HepG2 (cell line): ENCODE results near the gene ANKS3. TPM values are rescaled to one million over a fixed set of nuclear protein-coding genes. Genes with fewer than 3 reads are reported as not detected.

Experiments used
- ATAC-seq: fragments of 200-7000 bp; cut with Tn5 transposase; 3 replicates; pipeline ENCODE4 v1.9.1; 2020; ENCODE audit warnings: mild to moderate bottlenecking, moderate library complexity
- BruUV-seq: library from RNA; stranded (reverse); fragments of 400-500 nt; replicated peaks from 2 replicates; lab custom pipeline; 2021; lab: Mats Ljungman, UMichigan
- CTCF ChIA-PET: fragments of 300-600 bp; formaldehyde crosslinking; extraction: SDS; loops from one replicate; lab custom pipeline; 2021; ENCODE audit warnings: low total read pairs, inconsistent platforms, low intra/inter-chr PET ratio; lab: Yijun Ruan, JAX
- POLR2A ChIA-PET: fragments of 350-600 bp; sonication (Branson Sonifier 250); formaldehyde crosslinking; loops from one replicate; lab custom pipeline; 2020; ENCODE audit warnings: antibody characterized with exemption, inconsistent platforms; lab: Yijun Ruan, JAX
- DNase-seq: peaks from one replicate; pipeline ENCODE4 v3.0.0-alpha.2; 2015; ENCODE audit warnings: low spot score
- FAIRE-seq: peaks from 3 replicates; lab custom pipeline; 2011; peaks lifted over from hg19 to GRCh38; lab: Jason Lieb, UNC
- H2AFZ ChIP-seq: one replicate; pipeline ENCODE4 v1.6.1; 2011; ENCODE audit warnings: low read length, inconsistent platforms
- H3K27ac ChIP-seq: fragments of 300-600 bp; 3 replicates; pipeline ENCODE4 v1.8.0; 2011; ENCODE audit warnings: mixed run types, mild to moderate bottlenecking, mixed read lengths, low read length, inconsistent platforms; ENCODE audit not compliant: insufficient read depth; ENCODE audit errors: extremely low read length
- H3K27me3 ChIP-seq, 2 experiments: fragments of 200-600 bp in 1 of 2; 2 replicates in 1 of 2; 3 replicates in 1 of 2; pipeline versions ENCODE4 v1.6.0 to v1.8.0; 2011; ENCODE audit warnings: low read length in 2 of 2, mild to moderate bottlenecking in 2 of 2, moderate library complexity in 2 of 2, inconsistent platforms in 1 of 2; ENCODE audit not compliant: insufficient read depth in 2 of 2, control insufficient read depth in 1 of 2
- H3K36me3 ChIP-seq, 2 experiments: fragments of 200-600 bp in 1 of 2; replicated peaks in 1 of 2; 2 replicates in 1 of 2; 3 replicates in 1 of 2; pipeline versions ENCODE4 v1.5.1 to v1.8.0; 2011; ENCODE audit warnings: low read length in 2 of 2, inconsistent platforms in 1 of 2; ENCODE audit not compliant: insufficient read depth in 2 of 2, control insufficient read depth in 1 of 2
- H3K4me1 ChIP-seq: 2 replicates; pipeline ENCODE4 v1.5.1; 2012; ENCODE audit warnings: low read length, inconsistent platforms; ENCODE audit not compliant: insufficient read depth
- H3K4me2 ChIP-seq: 2 replicates; pipeline ENCODE4 v1.6.0; 2011; ENCODE audit warnings: low read depth, low read length, inconsistent platforms
- H3K4me3 ChIP-seq, 3 experiments: fragments of 200-600 bp in 1 of 3; sonication (generic), shearing (Covaris generic) in 1 of 3; replicated peaks in 1 of 3; 2 replicates each; pipeline ENCODE4 v1.5.1; 2011 to 2016; ENCODE audit warnings: low read length in 3 of 3, inconsistent platforms in 2 of 3, low read depth in 2 of 3, mild to moderate bottlenecking in 2 of 3, control low read depth in 1 of 3, mixed read lengths in 1 of 3; ENCODE audit not compliant: insufficient read depth in 1 of 3
- H3K79me2 ChIP-seq: one replicate; pipeline ENCODE4 v1.6.1; 2011; ENCODE audit warnings: low read length, inconsistent platforms; ENCODE audit not compliant: insufficient read depth
- H3K9ac ChIP-seq: 2 replicates; pipeline ENCODE4 v1.6.0; 2011; ENCODE audit warnings: mild to moderate bottlenecking, low read depth, low read length, inconsistent platforms; ENCODE audit not compliant: insufficient read depth
- H3K9me3 ChIP-seq: 2 replicates; pipeline ENCODE4 v1.5.1; 2012; ENCODE audit warnings: mild to moderate bottlenecking, low read length
- H4K20me1 ChIP-seq: 2 replicates; pipeline ENCODE4 v1.6.0; 2011; ENCODE audit warnings: inconsistent platforms, mild to moderate bottlenecking, low read length, moderate library complexity; ENCODE audit not compliant: insufficient read depth
- AGO2 ChIP-seq: fragments of 200-400 bp; formaldehyde crosslinking; optimal IDR thresholded peaks from 2 replicates; pipeline ENCODE3; 2017; ENCODE audit warnings: mild to moderate bottlenecking, low read depth, low read length, moderate library complexity
- ONECUT2 ChIP-seq: sonication (generic); formaldehyde crosslinking; IDR thresholded peaks from 2 replicates; pipeline ENCODE4 v1.4.0; 2020; ENCODE audit warnings: missing genetic modification reagents
- PHF8 ChIP-seq: sonication (generic); formaldehyde crosslinking; IDR thresholded peaks from 2 replicates; pipeline ENCODE4 v1.5.0; 2020; ENCODE audit warnings: missing genetic modification reagents
- RBFOX2 ChIP-seq: fragments of 200-400 bp; formaldehyde crosslinking; IDR thresholded peaks from 2 replicates; pipeline ENCODE4 v1.6.1; 2017; ENCODE audit warnings: low read depth, mild to moderate bottlenecking, low read length
- ZC3H4 ChIP-seq: sonication (generic); formaldehyde crosslinking; IDR thresholded peaks from 2 replicates; pipeline ENCODE4 v1.4.0; 2020; ENCODE audit warnings: missing genetic modification reagents, borderline replicate concordance
- ZNF264 ChIP-seq: sonication (generic); formaldehyde crosslinking; IDR thresholded peaks from 2 replicates; pipeline ENCODE4 v1.4.0; 2020; ENCODE audit warnings: missing genetic modification reagents
- ZNF674 ChIP-seq: sonication (generic); formaldehyde crosslinking; IDR thresholded peaks from 2 replicates; pipeline ENCODE4 v1.5.0; 2020; ENCODE audit warnings: low read depth, mild to moderate bottlenecking, missing genetic modification reagents
- ZZZ3 ChIP-seq: sonication (generic); formaldehyde crosslinking; IDR thresholded peaks from 2 replicates; pipeline ENCODE4 v1.4.0; 2020; ENCODE audit warnings: missing genetic modification reagents, mild to moderate bottlenecking, borderline replicate concordance
- WGBS: methylation state at CpG from one replicate; pipeline ENCODE4 v1.1.6; 2017; ENCODE audit warnings: low lambda C conversion rate; 5-methylcytosine and 5-hydroxymethylcytosine counted together
- in situ Hi-C: cut with HindIII; loops from 2 replicates; pipeline ENCODE4 v1.10.0; 2017; ENCODE audit warnings: low pct_unique_long_range_greater_than_20kb; ENCODE audit not compliant: extremely low pct_ligation_motif_present
- intact Hi-C: fragments of 100-400 bp; cut with micrococcal nuclease; formaldehyde crosslinking; loops from one replicate; pipeline ENCODE4 v1.10.0; 2022; ENCODE audit not compliant: unreplicated experiment
- polyA plus RNA-seq, 8 experiments: library from polyadenylated mRNA; depleted of rRNA in 3 of 8; stranded (reverse) in 7 of 8; unstranded in 1 of 8; fragments of >200 nt; fragmentation: Illumina TruSeq in 4 of 8; extraction: Trizol in 4 of 8; gene quantifications; 2 replicates each; pipeline versions ENCODE4 v1.2.1 to v1.2.3, GENCODE V29; 2011 to 2016; ENCODE audit warnings: low read depth in 4 of 8, missing spikeins in 1 of 8, mixed read lengths in 1 of 8; ENCODE audit not compliant: insufficient read depth in 1 of 8
- total RNA-seq, 5 experiments: library from RNA; depleted of rRNA; stranded (reverse); fragments of >200 nt; fragmentation: Illumina TruSeq; extraction: Trizol; gene quantifications; 2 replicates each; pipeline ENCODE4 v1.2.3, GENCODE V29; 2016; ENCODE audit warnings: low read depth in 1 of 5
- TF ChIP-seq, protein P1 (sequence below): sonication (generic); formaldehyde crosslinking; conservative IDR thresholded peaks from 2 replicates; pipeline ENCODE4 v1.8.0; 2022; ENCODE audit warnings: mild to moderate bottlenecking, moderate library complexity, missing genetic modification reagents

The ANKS3 gene
- total and polyA plus RNA-seq, 2 of the 13 experiments (the other 11 are each of a cell fraction or from before 2014, with no cell fraction given), result 11.4 to 15.9 TPM

DNA sequence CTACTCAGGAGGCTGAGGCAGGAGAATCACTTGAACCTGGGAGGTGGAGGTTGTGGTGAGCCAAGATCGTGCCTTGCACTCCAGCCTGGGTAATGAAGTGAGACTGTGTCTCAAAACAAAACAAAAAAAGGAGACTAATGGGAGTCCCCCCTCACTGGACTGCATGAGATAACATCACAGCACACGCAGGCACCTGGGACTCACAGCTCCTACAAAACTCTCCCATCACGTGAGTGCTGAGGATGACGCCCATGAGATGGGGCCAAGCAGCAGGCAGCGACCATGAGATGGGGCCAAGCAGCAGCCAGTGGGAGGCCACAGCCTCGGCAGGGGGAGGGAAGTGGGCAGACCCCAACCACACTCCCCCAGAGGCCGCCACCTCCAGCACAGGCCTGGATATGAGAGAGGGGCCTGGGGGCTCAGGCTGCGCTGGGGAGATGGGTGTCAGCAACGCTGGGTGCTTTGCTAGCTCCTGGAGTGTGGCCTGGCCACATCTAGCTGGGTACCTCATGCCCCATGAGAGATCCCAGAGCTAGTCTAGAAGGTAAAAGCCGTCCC is 15.7 kb upstream of the ANKS3 start:
- Histone ChIP-seq H3K4me2 (no peak overlapping the region), H3K9ac (no peak overlapping the region), H3K27me3 (no peaks in the 10 kb centered on the region), H3K4me3 (no peak overlapping the region), H3K27ac (no peak overlapping the region), H3K4me1 (no peaks in the 10 kb centered on the region), H3K79me2 (no peaks in the 10 kb centered on the region), H2AFZ (no peak overlapping the region), H3K36me3 (peaks cover 17 to 31% of the 10 kb centered on the region in 2 experiments), H3K9me3 (no peaks in the 10 kb centered on the region), H4K20me1 (no peaks in the 10 kb centered on the region)
- in situ Hi-C loops, result no loop called here
- intact Hi-C loops, result no loop called here
- FAIRE-seq (no peak), DNase-seq (no peak), ATAC-seq (no peak)
- WGBS, result 98% methylated on average over 4 of the region's 10 CpGs
- POLR2A ChIA-PET, result interaction anchor here (0.9 kb wide), 1 partner anchor 15 kb away, joined by 3 read pairs; no protein-coding TSS in a partner anchor
- BruUV-seq, result no TSS peak
- CTCF ChIA-PET, result no interaction called here
- peak; percentile 83 for TF ChIP-seq AGO2
- no peak for TF ChIP-seq PHF8 (CRISPR knock-in tag)
- 0 out of 2 replicates have a peak, but pooled peaks have one; percentile 17 for TF ChIP-seq RBFOX2
- TF ChIP-seq ONECUT2 (CRISPR knock-in tag), result no peak
- TF ChIP-seq ZZZ3 (CRISPR knock-in tag), result no peak
- TF ChIP-seq, protein P1, sequence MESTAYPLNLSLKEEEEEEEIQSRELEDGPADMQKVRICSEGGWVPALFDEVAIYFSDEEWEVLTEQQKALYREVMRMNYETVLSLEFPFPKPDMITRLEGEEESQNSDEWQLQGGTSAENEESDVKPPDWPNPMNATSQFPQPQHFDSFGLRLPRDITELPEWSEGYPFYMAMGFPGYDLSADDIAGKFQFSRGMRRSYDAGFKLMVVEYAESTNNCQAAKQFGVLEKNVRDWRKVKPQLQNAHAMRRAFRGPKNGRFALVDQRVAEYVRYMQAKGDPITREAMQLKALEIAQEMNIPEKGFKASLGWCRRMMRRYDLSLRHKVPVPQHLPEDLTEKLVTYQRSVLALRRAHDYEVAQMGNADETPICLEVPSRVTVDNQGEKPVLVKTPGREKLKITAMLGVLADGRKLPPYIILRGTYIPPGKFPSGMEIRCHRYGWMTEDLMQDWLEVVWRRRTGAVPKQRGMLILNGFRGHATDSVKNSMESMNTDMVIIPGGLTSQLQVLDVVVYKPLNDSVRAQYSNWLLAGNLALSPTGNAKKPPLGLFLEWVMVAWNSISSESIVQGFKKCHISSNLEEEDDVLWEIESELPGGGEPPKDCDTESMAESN (CRISPR knock-in tag), result no peak
- no peak for TF ChIP-seq ZNF674
- TF ChIP-seq ZNF264 (CRISPR knock-in tag), result no peak
- TF ChIP-seq ZC3H4 (CRISPR knock-in tag), result no peak
